HG02840 (cell line): Measurements from ENCODE around the gene TBC1D3.
"Not testable (repeated sequence)": the region's sequence is repeated elsewhere in the genome, so short reads cannot be mapped to it uniquely, and the experiment has no call there.

ENCODE experiments used
- ATAC-seq: cut with Tn5 transposase; IDR thresholded peaks from one replicate; pipeline ENCODE4 v1.9.1; 2021; ENCODE audit warnings: mild to moderate bottlenecking, moderate library complexity, moderate number of reproducible peaks; ENCODE audit not compliant: unreplicated experiment, low FRiP score

Gene TBC1D3

DNA sequence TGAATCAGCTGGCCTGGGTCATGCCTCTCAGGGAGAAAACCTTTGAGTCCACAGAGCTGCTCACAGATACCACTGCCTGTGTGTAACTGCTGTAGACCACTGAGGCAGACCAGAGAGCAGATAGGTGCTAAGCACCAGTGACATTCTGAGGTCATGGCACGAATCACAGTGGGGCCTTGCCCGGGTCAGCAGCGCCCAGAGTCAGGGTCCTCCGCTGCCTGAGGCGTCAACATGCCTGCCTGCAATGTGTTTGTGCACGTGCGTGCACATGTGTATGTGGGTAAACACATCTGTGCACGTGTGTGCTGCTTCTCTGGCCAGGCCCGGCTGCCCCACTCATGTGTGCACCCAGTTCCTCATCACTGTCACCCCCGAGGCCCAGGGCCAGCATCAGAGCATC, at the start of gene TBC1D3:
Gene TBC1D3, minus strand, starts transcription at position 101 of the 400 bp plus-strand sequence. CDS start 1,526 bp downstream, outside the sequence.
- ATAC-seq = not testable (repeated sequence)

DNA sequence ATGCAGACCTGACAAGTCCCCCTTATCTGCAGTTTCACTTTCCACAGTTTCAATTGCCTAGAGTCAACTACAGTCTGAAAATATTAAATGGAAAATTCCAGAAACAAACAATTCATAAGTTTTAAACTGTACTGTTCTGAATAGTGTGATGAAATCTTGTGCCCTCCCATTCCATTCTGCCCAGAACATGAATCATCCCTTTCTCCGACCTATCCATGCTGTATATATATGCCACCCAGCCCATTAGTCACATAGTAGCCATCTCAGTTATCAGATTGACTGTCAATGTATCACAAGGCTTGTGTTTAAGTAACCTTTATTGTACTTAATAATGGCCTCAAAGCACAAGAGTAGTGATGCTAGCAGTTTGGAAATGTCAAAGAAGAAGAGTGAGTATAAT, 40.4 kb upstream of the TBC1D3 start:
- ATAC-seq = not testable (repeated sequence)

DNA sequence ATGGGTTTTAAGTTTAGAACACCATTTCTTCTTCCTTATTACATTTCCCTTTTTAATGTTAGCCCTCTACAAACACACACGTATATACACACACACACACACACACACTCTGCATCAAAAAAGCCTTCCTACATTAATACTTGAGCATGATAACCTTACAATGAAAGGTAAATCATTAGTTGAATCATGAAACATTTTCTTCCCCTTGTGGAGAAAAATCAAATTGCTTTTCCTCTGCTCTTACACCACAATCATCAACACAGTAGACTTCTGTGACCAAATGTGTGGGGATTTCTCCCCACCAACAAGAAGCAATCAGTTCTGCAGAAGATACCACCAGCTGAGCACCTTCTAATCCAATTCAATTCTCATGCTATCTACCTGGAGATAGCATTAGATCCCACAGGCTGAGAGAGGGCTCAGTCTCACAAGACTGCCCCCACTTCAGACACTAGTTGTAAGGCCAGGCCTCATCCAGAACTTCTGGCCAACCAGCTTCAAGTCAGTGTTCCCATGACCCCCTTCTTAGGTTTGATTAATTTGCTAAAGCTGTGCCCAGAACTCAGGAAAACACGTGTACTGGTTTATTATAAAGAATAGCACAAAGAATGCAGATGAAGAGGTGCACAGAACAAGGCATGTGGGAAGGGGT, 33.6 kb upstream of the TBC1D3 start:
- not testable (repeated sequence) for ATAC-seq

DNA sequence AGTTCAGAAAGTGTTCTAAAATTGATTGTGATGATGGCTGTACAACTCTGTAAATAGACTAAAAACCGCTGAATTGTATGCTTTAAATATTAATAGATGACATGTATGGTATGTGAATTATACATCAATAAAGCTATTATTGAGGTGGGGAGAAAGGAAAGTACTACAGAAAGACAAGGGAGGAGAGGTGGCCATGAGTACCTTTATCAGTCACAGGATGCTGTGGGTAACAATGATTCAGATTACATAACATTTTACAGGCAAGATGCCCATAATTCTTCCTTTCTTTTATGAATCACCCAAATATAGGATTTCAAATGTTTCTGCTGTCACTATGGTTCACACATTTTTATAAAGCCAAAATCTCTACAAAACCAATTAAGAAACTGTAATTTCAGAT, 28.5 kb upstream of the TBC1D3 start:
- ATAC-seq = not testable (repeated sequence)

DNA sequence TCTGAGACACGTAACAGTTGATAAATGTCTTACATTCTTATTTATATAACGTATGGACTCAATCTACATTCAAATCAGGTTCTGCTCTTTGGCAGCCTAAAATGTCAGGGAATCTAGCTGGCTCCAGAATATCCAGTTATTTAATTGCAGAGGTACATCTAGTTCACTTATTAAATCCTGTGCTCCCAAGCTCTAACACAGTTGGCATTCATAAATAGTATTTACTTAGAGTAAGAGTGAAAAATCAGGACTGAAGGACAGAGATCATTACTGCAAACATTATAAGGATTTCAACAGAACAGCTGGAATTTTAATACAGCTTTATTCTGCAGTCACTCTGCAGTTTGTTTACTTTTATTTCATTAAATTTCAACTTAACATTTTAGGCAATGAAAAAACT, 7.9 kb upstream of the TBC1D3 start:
- not testable (repeated sequence) for ATAC-seq

DNA sequence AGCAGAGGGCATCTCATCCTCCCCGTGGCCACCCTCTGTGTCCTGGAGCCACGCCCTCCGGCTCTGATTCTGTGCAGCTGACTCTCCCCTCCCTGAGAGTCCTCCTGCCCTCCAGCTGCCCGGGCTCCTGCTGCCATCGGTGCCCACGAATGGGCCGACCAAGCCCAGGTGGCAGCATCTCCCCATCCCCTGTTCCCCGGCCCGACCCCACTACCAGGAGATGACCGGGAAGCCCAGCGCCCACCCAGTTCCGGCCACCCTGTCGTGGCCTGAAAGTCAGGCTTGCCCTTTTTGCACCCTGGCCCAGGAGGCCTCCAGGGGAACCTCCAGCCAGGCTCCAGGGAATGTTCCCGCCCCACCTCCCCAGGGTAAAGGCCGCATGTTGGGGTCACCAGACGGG, 57.5 kb downstream of the TBC1D3 start:
- not testable (repeated sequence) for ATAC-seq
